ENCODE results near the gene COA1. TPM values are rescaled to one million over a fixed set of nuclear protein-coding genes. Genes with fewer than 3 reads are reported as not detected.
A peak's percentile ranks its signal among the peaks of the same experiment; 100 is the strongest.

The COA1 gene
- total and polyA plus RNA-seq, 9 donors, result 33.2 to 67.7 (median 51.7) TPM

DNA sequence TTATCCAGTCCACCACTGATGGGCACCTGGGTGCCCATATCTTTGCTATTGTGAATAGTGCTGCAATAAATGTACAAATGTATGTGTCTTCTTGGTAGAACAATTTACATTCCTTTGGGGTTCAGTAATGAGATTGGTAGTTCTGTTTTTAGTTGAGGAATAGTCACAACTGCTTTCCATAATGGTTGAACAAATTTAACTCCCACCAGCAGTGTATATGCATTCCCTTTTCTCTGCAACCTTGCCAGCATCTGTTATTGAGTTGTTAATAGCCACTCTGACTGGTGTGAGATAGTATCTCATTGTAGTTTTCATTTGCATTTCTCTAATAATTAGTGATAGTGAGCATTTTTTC, 27.8 kb downstream of the COA1 start:
- intact Hi-C loops (cut with DNase I), result loop anchor here in 1 of 4 donors (5.0 kb wide), 1 partner anchor 119 kb away; the partner anchor contains the start of gene STK17A
- no peaks in the 10 kb centered on the region for H3K27me3 ChIP-seq
- H3K9me3 ChIP-seq, result no peaks in the 10 kb centered on the region
- no peak overlapping the region for H3K27ac ChIP-seq
- no peak for DNase-seq
- no peaks in the 10 kb centered on the region for H3K36me3 ChIP-seq
- no peaks in the 10 kb centered on the region for H3K4me1 ChIP-seq (ENCODE audit: insufficient read depth)
- TF ChIP-seq POLR2A (IDR thresholded peaks at IDR 0.05) (no peak), EP300 (IDR thresholded peaks at IDR 0.05) (no peak)
- TF ChIP-seq, protein P1, sequence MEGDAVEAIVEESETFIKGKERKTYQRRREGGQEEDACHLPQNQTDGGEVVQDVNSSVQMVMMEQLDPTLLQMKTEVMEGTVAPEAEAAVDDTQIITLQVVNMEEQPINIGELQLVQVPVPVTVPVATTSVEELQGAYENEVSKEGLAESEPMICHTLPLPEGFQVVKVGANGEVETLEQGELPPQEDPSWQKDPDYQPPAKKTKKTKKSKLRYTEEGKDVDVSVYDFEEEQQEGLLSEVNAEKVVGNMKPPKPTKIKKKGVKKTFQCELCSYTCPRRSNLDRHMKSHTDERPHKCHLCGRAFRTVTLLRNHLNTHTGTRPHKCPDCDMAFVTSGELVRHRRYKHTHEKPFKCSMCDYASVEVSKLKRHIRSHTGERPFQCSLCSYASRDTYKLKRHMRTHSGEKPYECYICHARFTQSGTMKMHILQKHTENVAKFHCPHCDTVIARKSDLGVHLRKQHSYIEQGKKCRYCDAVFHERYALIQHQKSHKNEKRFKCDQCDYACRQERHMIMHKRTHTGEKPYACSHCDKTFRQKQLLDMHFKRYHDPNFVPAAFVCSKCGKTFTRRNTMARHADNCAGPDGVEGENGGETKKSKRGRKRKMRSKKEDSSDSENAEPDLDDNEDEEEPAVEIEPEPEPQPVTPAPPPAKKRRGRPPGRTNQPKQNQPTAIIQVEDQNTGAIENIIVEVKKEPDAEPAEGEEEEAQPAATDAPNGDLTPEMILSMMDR (IDR thresholded peaks at IDR 0.05), result no peak
- no peak overlapping the region for H3K4me3 ChIP-seq

DNA sequence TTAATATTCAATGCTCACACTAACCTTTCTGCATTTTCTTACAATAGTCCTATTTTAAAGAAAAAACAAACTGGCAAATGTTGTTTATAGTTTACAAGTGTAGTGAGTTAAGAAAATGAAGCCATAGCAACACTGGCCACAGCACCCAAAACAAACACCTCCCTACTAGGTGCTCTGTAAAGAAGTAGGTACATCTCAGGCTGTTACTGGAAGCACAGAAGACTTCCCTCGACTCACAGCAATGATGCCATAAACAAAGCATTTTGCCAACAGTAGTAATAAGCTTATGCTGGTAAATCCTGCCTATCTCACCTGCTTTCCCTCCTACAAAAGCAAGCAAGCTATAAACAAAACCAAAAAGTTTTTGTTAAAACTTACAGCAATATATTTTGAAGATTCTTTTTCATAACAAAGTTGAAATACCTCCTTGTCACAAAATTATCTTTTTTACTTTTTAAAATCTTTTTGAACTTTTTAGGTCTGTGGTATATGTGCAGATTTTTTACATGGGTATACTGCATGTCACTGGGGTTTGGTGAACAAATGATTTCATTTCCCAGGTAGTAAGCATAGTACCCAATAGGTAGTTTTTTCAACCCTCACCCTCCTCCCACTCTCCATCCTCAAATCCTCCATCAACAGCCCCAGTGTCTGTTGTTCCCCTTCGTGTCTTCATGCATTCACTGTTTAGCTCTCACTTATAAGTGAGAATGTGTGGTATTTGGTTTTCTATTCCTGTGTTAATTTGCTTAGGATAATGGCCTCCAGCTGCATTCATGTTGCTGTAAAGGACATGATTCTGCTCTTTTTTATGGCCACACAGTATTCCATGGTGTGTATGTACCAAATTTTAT, 28.4 kb downstream of the COA1 start:
- intact Hi-C loops (cut with DNase I), result loop anchor here in 1 of 4 donors (5.0 kb wide), 1 partner anchor 119 kb away; the partner anchor contains the start of gene STK17A

DNA sequence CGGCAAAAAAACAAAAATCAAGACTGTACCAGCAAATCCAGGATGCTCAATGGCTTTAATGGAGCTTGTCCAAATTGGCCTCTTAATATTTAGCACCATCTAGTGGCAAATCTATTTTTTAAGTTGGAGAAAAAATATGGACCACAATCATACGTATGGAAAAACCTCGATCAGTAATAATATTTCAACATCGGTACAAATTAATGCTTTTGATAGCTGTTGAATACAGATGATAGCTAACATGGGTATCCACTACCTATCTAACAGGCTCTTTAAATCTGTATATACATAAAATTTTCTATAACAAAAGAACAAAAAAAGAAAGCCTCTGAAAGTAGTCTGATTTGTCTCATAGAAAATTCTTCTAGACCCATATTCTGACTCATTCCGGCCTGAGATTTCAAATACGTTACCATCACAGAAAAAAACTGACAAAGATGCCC, 29.2 kb downstream of the COA1 start:
- Histone ChIP-seq H3K27me3 (no peaks in the 10 kb centered on the region), H3K4me3 (no peak overlapping the region), H3K36me3 (no peaks in the 10 kb centered on the region), H3K9me3 (no peaks in the 10 kb centered on the region), H3K4me1 (ENCODE audit: insufficient read depth) (no peaks in the 10 kb centered on the region), H3K27ac (no peak overlapping the region)
- WGBS, 3 donors, result 2 to 7% (median 4%) methylated on average over 6 of the region's 6 CpGs
- intact Hi-C loops (cut with DNase I), result loop anchor here in 1 of 4 donors (5.0 kb wide), 1 partner anchor 118 kb away; the partner anchor contains the start of gene STK17A
- TF ChIP-seq, protein P1 (IDR thresholded peaks at IDR 0.05), result peak; percentile 39 to 80 (median 68)
- no peak for TF ChIP-seq POLR2A (IDR thresholded peaks at IDR 0.05)
- no peak for DNase-seq

More for the DNA sequence above, 28.4 kb downstream of the COA1 start:
- Histone ChIP-seq H3K27ac (no peak overlapping the region), H3K27me3 (no peaks in the 10 kb centered on the region), H3K36me3 (no peaks in the 10 kb centered on the region), H3K4me3 (no peak overlapping the region), H3K9me3 (no peaks in the 10 kb centered on the region), H3K4me1 (ENCODE audit: insufficient read depth) (no peaks in the 10 kb centered on the region)
- no peak for DNase-seq
- TF ChIP-seq EP300 (IDR thresholded peaks at IDR 0.05) (no peak), POLR2A (IDR thresholded peaks at IDR 0.05) (no peak)
- TF ChIP-seq, protein P1 (IDR thresholded peaks at IDR 0.05), result no peak
- 10 to 22% (median 22%) methylated on average over 2 of the region's 2 CpGs for WGBS, 3 donors

DNA sequence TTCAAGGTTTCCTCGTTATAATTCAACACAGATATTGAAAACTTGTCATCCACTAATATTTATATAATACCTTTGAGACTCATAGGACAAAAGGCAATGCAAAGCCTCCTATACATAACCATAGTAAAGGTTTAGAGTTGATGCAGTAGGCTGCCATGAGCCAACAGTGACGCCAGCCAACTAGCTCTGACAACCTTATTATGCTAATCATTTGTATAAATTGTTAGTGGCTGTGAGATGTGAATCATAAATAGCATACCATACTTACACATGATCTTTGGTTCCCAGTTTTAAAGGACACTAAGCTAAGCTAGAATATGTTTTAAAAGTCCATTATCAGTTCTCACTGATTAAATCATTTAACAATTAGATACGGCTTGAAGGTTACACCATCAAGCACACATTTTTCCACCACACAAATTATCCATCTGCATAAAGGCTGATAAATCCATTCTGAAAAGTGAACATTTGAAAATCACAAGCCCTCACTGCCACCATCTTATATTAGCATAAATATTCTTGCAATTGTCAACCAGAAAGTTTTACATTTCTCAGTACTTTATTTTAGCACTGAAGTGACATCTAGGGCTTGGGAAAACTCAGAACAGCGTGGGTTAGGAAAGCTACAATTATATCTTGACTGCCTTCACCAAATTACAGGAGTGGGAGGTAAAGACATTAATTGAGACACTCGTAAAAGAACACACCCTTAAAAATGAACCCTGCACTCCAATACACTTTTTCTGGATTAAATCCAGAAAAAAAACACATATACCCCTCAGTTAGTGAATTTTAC, 30.7 kb downstream of the COA1 start:
- no peak overlapping the region for H3K4me3 ChIP-seq
- TF ChIP-seq, protein P1 (IDR thresholded peaks at IDR 0.05), result no peak
- no peak for TF ChIP-seq POLR2A (IDR thresholded peaks at IDR 0.05)
- TF ChIP-seq EP300 (IDR thresholded peaks at IDR 0.05), result no peak
- intact Hi-C loops (cut with DNase I), result no loop called here
- 77 to 81% (median 79%) methylated on average over 5 of the region's 5 CpGs for WGBS, 3 donors
- no peaks in the 10 kb centered on the region for H3K36me3 ChIP-seq
- no peaks in the 10 kb centered on the region for H3K9me3 ChIP-seq
- H3K4me1 ChIP-seq (ENCODE audit: insufficient read depth), result no peaks in the 10 kb centered on the region
- no peak overlapping the region for H3K27ac ChIP-seq
- DNase-seq, result no peak
- H3K27me3 ChIP-seq, result no peaks in the 10 kb centered on the region

All from ovary (tissue), 9 donors.